ENCODE measurements around the gene EXOC6. TPM values are rescaled to one million over a fixed set of nuclear protein-coding genes. Genes with fewer than 3 reads are reported as not detected.

Gene EXOC6
- total RNA-seq, 2 donors from 2014 or later = 13.2 to 70.8 TPM

DNA sequence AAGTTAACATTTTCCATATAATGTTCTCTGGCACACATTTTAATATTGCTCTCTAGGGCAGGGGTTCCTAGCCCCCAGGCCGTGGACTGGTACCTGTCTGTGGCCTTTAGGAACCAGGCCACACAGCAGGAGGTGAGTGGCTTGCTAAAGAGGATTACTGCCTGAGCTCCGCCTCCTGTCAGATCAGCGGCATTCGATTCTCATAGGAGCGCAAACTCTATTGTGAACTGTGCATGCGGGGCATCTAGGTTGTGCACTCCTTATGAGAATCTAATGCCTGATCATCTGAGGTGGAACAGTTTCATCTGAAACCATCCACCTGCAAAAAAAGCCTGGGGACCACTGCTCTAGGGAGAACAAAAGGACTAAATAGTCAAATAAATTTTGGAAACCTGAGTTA, 65.7 kb downstream of the EXOC6 start:
- Histone ChIP-seq H3K9me3 (no peaks in the 10 kb centered on the region), H3K27ac (no peak overlapping the region), H3K4me1 (no peaks in the 10 kb centered on the region), H3K4me3 (no peak overlapping the region), H3K27me3 (no peaks in the 10 kb centered on the region), H3K36me3 (replicated peaks in 1 of 2; ENCODE audit: insufficient read depth in 1 of 2, low read depth in 2 of 2) (peaks cover 0 to 3% of the 10 kb centered on the region in 2 donors)
- DNase-seq = no peak
- intact Hi-C loops (cut with DNase I) = no loop called here
- ATAC-seq = no peak
- 73 to 79% methylated on average over 6 of the region's 6 CpGs for WGBS, 2 donors
- no peak for TF ChIP-seq POLR2A (IDR thresholded peaks at IDR 0.05)
- no peak for TF ChIP-seq CTCF (IDR thresholded peaks at IDR 0.05)

DNA sequence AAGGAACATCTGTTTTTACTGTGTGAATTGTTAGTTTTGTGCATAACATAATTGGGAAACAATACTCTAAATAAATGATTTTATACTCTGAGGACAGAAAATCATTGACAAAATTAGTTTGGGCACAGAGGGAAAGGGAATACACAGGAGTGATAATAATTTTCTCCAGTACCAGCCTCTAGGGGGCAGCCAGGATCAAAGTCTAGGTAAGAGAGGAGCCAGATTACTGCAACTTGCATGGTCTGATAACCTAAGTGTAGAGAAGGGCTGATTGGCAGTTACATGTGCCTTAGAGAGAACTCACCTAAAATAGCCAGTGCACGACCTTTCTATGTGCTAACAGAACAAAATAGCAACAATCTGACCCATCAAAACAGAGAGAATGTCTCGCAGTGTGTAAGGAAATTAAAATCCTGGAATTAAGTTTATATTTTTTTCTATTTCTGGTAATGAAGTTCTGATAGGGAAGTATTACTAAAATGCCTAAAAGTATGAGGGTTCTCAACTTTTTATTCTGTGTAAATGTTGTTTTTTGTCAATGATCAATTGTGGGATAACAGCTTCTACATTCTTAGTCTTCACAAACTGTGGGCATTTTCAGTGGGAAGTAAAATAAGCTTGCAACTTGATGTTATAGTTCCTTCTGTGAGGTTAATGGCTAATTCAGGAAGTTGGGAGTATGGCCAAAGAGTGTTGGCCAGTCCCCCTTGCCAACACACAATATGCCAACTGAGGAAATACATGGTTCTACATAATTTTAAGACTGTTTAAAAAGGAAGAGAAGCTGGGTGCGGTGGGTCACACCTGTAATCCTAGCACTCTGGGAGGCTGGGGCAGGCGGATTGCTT, 66.4 kb downstream of the EXOC6 start:
- no peak overlapping the region for H3K4me3 ChIP-seq
- H3K36me3 ChIP-seq (replicated peaks in 1 of 2; ENCODE audit: insufficient read depth in 1 of 2, low read depth in 2 of 2) = peaks cover 0 to 3% of the 10 kb centered on the region in 2 donors
- ATAC-seq (peak; percentile 56), DNase-seq (peak; percentile 45 to 60 (median 54))
- no peak overlapping the region for H3K27ac ChIP-seq
- no peaks in the 10 kb centered on the region for H3K27me3 ChIP-seq
- WGBS, 2 donors = 75 to 78% methylated on average over 4 of the region's 4 CpGs
- TF ChIP-seq POLR2A (IDR thresholded peaks at IDR 0.05) = no peak
- peak in 6 of 7 experiments; percentile 46 to 57 (median 50) for TF ChIP-seq CTCF (IDR thresholded peaks at IDR 0.05)
- no peaks in the 10 kb centered on the region for H3K4me1 ChIP-seq
- no peaks in the 10 kb centered on the region for H3K9me3 ChIP-seq
- intact Hi-C loops (cut with DNase I) = no loop called here

GRCh38 chr10:92915892-92916291, 67.6 kb downstream of the EXOC6 start:
- Histone ChIP-seq H3K9me3 (no peaks in the 10 kb centered on the region), H3K4me1 (no peaks in the 10 kb centered on the region), H3K4me3 (no peak overlapping the region), H3K27ac (no peak overlapping the region), H3K27me3 (no peaks in the 10 kb centered on the region), H3K36me3 (replicated peaks in 1 of 2; ENCODE audit: insufficient read depth in 1 of 2, low read depth in 2 of 2) (no peaks in the 10 kb centered on the region)
- ATAC-seq (no peak), DNase-seq (no peak)
- TF ChIP-seq CTCF (IDR thresholded peaks at IDR 0.05) = no peak
- TF ChIP-seq POLR2A (IDR thresholded peaks at IDR 0.05) = no peak
- intact Hi-C loops (cut with DNase I) = no loop called here
- 90 to 98% methylated on average over 3 of the region's 3 CpGs for WGBS, 2 donors

- no peak for ATAC-seq
- H3K36me3 ChIP-seq (replicated peaks in 1 of 2; ENCODE audit: insufficient read depth in 1 of 2, low read depth in 2 of 2) = no peaks in the 10 kb centered on the region
- no peaks in the 10 kb centered on the region for H3K27me3 ChIP-seq
- H3K9me3 ChIP-seq = no peaks in the 10 kb centered on the region
- WGBS, 2 donors = 84 to 100% methylated on average over 2 of the region's 2 CpGs
- no peak for DNase-seq
- TF ChIP-seq POLR2A (IDR thresholded peaks at IDR 0.05) (no peak), CTCF (IDR thresholded peaks at IDR 0.05) (no peak)
- no peak overlapping the region for H3K4me3 ChIP-seq
- intact Hi-C loops (cut with DNase I) = no loop called here
- no peak overlapping the region for H3K27ac ChIP-seq
- H3K4me1 ChIP-seq = no peaks in the 10 kb centered on the region
Measured at GRCh38 chr10:92916433-92916832, 68.1 kb downstream of the EXOC6 start.

DNA sequence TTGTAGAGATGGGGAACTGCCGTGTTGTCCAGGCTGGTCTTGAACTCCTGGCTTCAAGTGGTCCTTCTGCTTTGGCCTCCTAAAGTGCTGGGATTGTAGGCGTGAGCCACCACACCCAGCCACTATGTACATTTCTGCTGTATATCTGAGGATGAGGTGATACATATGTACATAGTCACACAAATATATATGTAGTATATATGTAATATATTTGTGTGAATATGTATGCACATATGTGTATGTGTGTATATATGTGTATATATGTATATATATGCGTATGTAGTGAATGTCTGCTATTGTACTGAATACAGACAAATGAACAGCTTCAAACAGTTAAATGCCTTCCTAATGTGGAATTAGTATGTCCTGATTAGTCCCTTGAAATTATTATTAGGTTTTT, 70.3 kb downstream of the EXOC6 start:
- Histone ChIP-seq H3K27me3 (no peaks in the 10 kb centered on the region), H3K36me3 (replicated peaks in 1 of 2; ENCODE audit: insufficient read depth in 1 of 2, low read depth in 2 of 2) (no peaks in the 10 kb centered on the region), H3K27ac (no peak overlapping the region), H3K4me1 (no peaks in the 10 kb centered on the region), H3K4me3 (no peak overlapping the region), H3K9me3 (no peaks in the 10 kb centered on the region)
- DNase-seq = no peak
- no peak for ATAC-seq
- intact Hi-C loops (cut with DNase I) = no loop called here
- TF ChIP-seq CTCF (IDR thresholded peaks at IDR 0.05) (no peak), POLR2A (IDR thresholded peaks at IDR 0.05) (no peak)
- 93 to 97% methylated on average over 3 of the region's 3 CpGs for WGBS, 2 donors
